NCI-H82 treated with DMSO at 0.1 percent for 48 hours (cell line): ENCODE data around the gene SLC17A5.
"Not testable (repeated sequence)": the region's sequence is repeated elsewhere in the genome, so short reads cannot be mapped to it uniquely, and the experiment has no call there.

Source experiments
- DNase-seq: peaks from one replicate; lab custom pipeline; 2025; ENCODE audit not compliant: unreplicated experiment; lab: John Stamatoyannopoulos, UW

The SLC17A5 gene

GRCh38 chr6:73666393-73666792 is 12.6 kb upstream of the SLC17A5 start:
- DNase-seq, result no peak

- DNase-seq, result no peak
Measured at GRCh38 chr6:73665686-73666319, 12.0 kb upstream of the SLC17A5 start.

GRCh38 chr6:73664701-73665100 is 10.9 kb upstream of the SLC17A5 start:
- no peak for DNase-seq

- DNase-seq, result no peak
Measured at GRCh38 chr6:73657201-73657600, 3.4 kb upstream of the SLC17A5 start.

GRCh38 chr6:73656531-73657145 is 2.8 kb upstream of the SLC17A5 start:
- DNase-seq, result no peak

GRCh38 chr6:73655341-73655917 is 1.6 kb upstream of the SLC17A5 start:
- DNase-seq, result no peak

GRCh38 chr6:73652637-73653570 is 888 bp downstream of the SLC17A5 start:
- DNase-seq, result peak; percentile 44

GRCh38 chr6:73649783-73650182 is 4.0 kb downstream of the SLC17A5 start:
- DNase-seq, result no peak

- DNase-seq, result no peak
Measured at GRCh38 chr6:73648166-73648565, 5.6 kb downstream of the SLC17A5 start.

- no peak for DNase-seq
Measured at GRCh38 chr6:73644941-73645591, 8.7 kb downstream of the SLC17A5 start.

GRCh38 chr6:73644030-73644429 is 9.8 kb downstream of the SLC17A5 start:
- DNase-seq, result no peak

- DNase-seq, result no peak
Measured at GRCh38 chr6:73642530-73642929, 11.3 kb downstream of the SLC17A5 start.

- no peak for DNase-seq
Measured at GRCh38 chr6:73640179-73640750, 13.5 kb downstream of the SLC17A5 start.

GRCh38 chr6:73639040-73639439 is 14.8 kb downstream of the SLC17A5 start:
- no peak for DNase-seq

GRCh38 chr6:73637404-73637803 is 16.4 kb downstream of the SLC17A5 start:
- peak; percentile 38 for DNase-seq

- no peak for DNase-seq
Measured at GRCh38 chr6:73636048-73636447, 17.7 kb downstream of the SLC17A5 start.

GRCh38 chr6:73632346-73632745 is 21.4 kb downstream of the SLC17A5 start:
- DNase-seq, result no peak

- DNase-seq, result no peak
Measured at GRCh38 chr6:73631849-73632248, 21.9 kb downstream of the SLC17A5 start.

GRCh38 chr6:73630401-73630800 is 23.4 kb downstream of the SLC17A5 start:
- DNase-seq, result peak; percentile 83

- no peak for DNase-seq
Measured at GRCh38 chr6:73624896-73625295, 28.9 kb downstream of the SLC17A5 start.

- not testable (repeated sequence) for DNase-seq
Measured at GRCh38 chr6:73623480-73623879, 30.3 kb downstream of the SLC17A5 start.
